B cell (primary cell): ENCODE results near the gene RAI14. TPM values are rescaled to one million over a fixed set of nuclear protein-coding genes. Genes with fewer than 3 reads are reported as not detected.

Experiments used
- ATAC-seq: fragments of 200-7000 bp; cut with Tn5 transposase; one replicate; pipeline ENCODE4 v1.10.0; 2021; ENCODE audit warnings: low read depth, mild to moderate bottlenecking, moderate number of reproducible peaks, moderate library complexity
- CTCF ChIA-PET: fragments of 350-600 bp; sonication (Branson Sonifier 250); formaldehyde crosslinking; loops from one replicate; lab custom pipeline; 2021; ENCODE audit warnings: antibody characterized with exemption, inconsistent platforms; lab: Charles Lee
- POLR2A ChIA-PET: fragments of 350-600 bp; sonication (Branson Sonifier 250); formaldehyde crosslinking; loops from one replicate; lab custom pipeline; 2021; ENCODE audit warnings: antibody characterized with exemption; lab: Charles Lee
- DNase-seq: peaks from one replicate; pipeline ENCODE4 v3.0.0; 2013
- H2AFZ ChIP-seq: 2 replicates; pipeline ENCODE4 v1.6.1; 2012; ENCODE audit warnings: mild to moderate bottlenecking, low read depth, low read length; ENCODE audit not compliant: insufficient read depth, poor library complexity, severe bottlenecking
- H3K27ac ChIP-seq, 2 donors: 1 replicate in 1 of 2; 2 replicates in 1 of 2; pipeline ENCODE4 v1.5.1; 2012 to 2013; ENCODE audit warnings: low read length in 2 of 2, mild to moderate bottlenecking in 2 of 2, moderate library complexity in 1 of 2
- H3K27me3 ChIP-seq, 4 experiments: fragments of 200-600 bp in 1 of 4; sonication (generic) in 1 of 4; replicated peaks in 1 of 4; 1 replicate in 2 of 4; 2 replicates in 2 of 4; pipeline versions ENCODE4 v1.6.1 to v1.7.0; 2013 to 2016; ENCODE audit warnings: low read length in 3 of 4, mild to moderate bottlenecking in 2 of 4, mixed read lengths in 1 of 4, moderate library complexity in 1 of 4; ENCODE audit not compliant: insufficient read depth in 4 of 4, control insufficient read depth in 3 of 4; ENCODE audit errors: control extremely low read depth in 1 of 4
- H3K36me3 ChIP-seq, 2 experiments: replicated peaks in 1 of 2; 1 replicate in 1 of 2; 2 replicates in 1 of 2; pipeline versions ENCODE4 v1.6.1 to v1.7.1; 2013; ENCODE audit warnings: low read length in 1 of 2; ENCODE audit not compliant: insufficient read depth in 2 of 2, control insufficient read depth in 1 of 2; ENCODE audit errors: control extremely low read depth in 1 of 2, extremely low read depth in 1 of 2
- H3K4me1 ChIP-seq, 2 donors: fragments of 200-600 bp in 1 of 2; sonication (generic) in 1 of 2; 1 replicate in 1 of 2; 2 replicates in 1 of 2; pipeline versions ENCODE4 v1.5.1 to v1.6.1; 2013 to 2017; ENCODE audit warnings: low read length in 2 of 2; ENCODE audit not compliant: control insufficient read depth in 2 of 2, insufficient read depth in 2 of 2
- H3K4me2 ChIP-seq: replicated peaks from 2 replicates; pipeline ENCODE3; 2012; ENCODE audit warnings: mild to moderate bottlenecking, low read depth, low read length; ENCODE audit not compliant: poor library complexity, severe bottlenecking
- H3K4me3 ChIP-seq, 5 experiments: fragments of 200-600 bp in 1 of 5; sonication (generic) in 1 of 5; 1 replicate in 3 of 5; 2 replicates in 2 of 5; pipeline versions ENCODE4 v1.5.1 to v1.7.0; 2011 to 2016; ENCODE audit warnings: low read length in 4 of 5, mild to moderate bottlenecking in 4 of 5, low read depth in 2 of 5, control low read depth in 1 of 5, moderate library complexity in 1 of 5; ENCODE audit not compliant: insufficient read depth in 1 of 5; ENCODE audit errors: control extremely low read depth in 1 of 5, extremely low read depth in 1 of 5
- H3K79me2 ChIP-seq: fragments of 200-600 bp; sonication (generic); one replicate; pipeline ENCODE4 v1.6.0; 2016; ENCODE audit warnings: low read length; ENCODE audit not compliant: control insufficient read depth, insufficient read depth
- H3K9ac ChIP-seq: fragments of 200-600 bp; sonication (generic); 2 replicates; pipeline ENCODE4 v1.6.1; 2017; ENCODE audit warnings: mild to moderate bottlenecking, low read length, moderate library complexity
- H3K9me3 ChIP-seq, 3 donors: one replicate each; pipeline versions ENCODE4 v1.6.1 to v1.7.1; 2013; ENCODE audit warnings: low read length in 2 of 3; ENCODE audit not compliant: control insufficient read depth in 2 of 3, insufficient read depth in 1 of 3; ENCODE audit errors: control extremely low read depth in 1 of 3
- H4K20me1 ChIP-seq: 2 replicates; pipeline ENCODE4 v1.6.0; 2012; ENCODE audit warnings: mild to moderate bottlenecking, low read length; ENCODE audit not compliant: insufficient read depth, control insufficient read depth, poor library complexity, severe bottlenecking
- H3K27ac Mint-ChIP-seq: one replicate; pipeline ENCODE4 v1.8.0; 2021; ENCODE audit warnings: mixed read lengths
- H3K27me3 Mint-ChIP-seq: one replicate; pipeline ENCODE4 v1.8.0; 2021; ENCODE audit warnings: mixed read lengths
- H3K4me1 Mint-ChIP-seq: one replicate; pipeline ENCODE4 v1.8.0; 2021; ENCODE audit warnings: mixed read lengths
- H3K4me3 Mint-ChIP-seq: one replicate; pipeline ENCODE4 v1.8.0; 2021; ENCODE audit warnings: mixed read lengths
- H3K9me3 Mint-ChIP-seq: one replicate; pipeline ENCODE4 v1.8.0; 2022; ENCODE audit warnings: mixed read lengths; ENCODE audit not compliant: insufficient read depth
- EZH2 ChIP-seq: IDR thresholded peaks from 2 replicates; pipeline ENCODE4 v1.6.1; 2012; ENCODE audit warnings: borderline replicate concordance, low read depth, mild to moderate bottlenecking, moderate library complexity, low read length; ENCODE audit not compliant: insufficient read depth, poor library complexity, severe bottlenecking
- intact Hi-C: fragments of 100-400 bp; cut with micrococcal nuclease; formaldehyde crosslinking; loops from one replicate; pipeline ENCODE4 v1.10.0; 2022
- polyA plus RNA-seq: library from polyadenylated mRNA; depleted of rRNA; stranded (reverse); fragments of >200 nt; gene quantifications from 2 replicates; pipeline ENCODE4 v1.2.3, GENCODE V29; 2012
- total RNA-seq, 2 donors: library from RNA; stranded (reverse); fragments of 120-200 nt in 1 of 2; gene quantifications; 1 replicate in 1 of 2; 2 replicates in 1 of 2; pipeline versions ENCODE4 v1.2.3 to v1.2.4, GENCODE V29; 2013 to 2022
- TF ChIP-seq, protein P1 (sequence below): fragments of 200-600 bp; IDR thresholded peaks from one replicate; pipeline ENCODE4 v1.8.0; 2022; ENCODE audit warnings: antibody characterized with exemption, mild to moderate bottlenecking

RAI14 gene
- total and polyA plus RNA-seq, 2 donors (not counting 1 experiment from before 2014, with no cell fraction given), result 0.55 to 1.9 TPM

DNA sequence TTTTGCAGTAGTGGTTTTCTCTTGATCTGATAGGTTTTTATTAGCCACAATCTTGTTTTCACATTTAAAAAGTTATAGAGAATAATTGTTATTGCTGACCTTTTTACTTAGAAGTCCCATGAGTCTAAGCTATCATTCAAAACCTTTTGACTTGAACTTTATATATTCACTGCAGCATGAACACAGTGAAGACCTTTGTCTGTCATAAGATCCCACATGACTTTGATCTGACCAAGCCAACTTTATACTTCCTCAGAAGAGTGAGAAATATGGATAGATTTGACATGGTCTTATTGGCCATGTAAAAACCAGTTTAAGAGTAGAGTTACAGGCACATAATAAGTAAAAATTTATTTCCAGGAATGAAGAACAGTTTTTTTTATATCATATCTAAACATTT is 225.1 kb downstream of the RAI14 start:
- peaks cover 8% of the 10 kb centered on the region for H3K27me3 Mint-ChIP-seq

More for the DNA sequence above, 225.1 kb downstream of the RAI14 start:
- Histone ChIP-seq H3K4me3 (no peak overlapping the region), H4K20me1 (no peaks in the 10 kb centered on the region), H3K36me3 (no peaks in the 10 kb centered on the region), H3K27me3 (no peaks in the 10 kb centered on the region), H3K79me2 (no peaks in the 10 kb centered on the region), H3K9ac (no peak overlapping the region), H3K9me3 (peaks cover 0 to 2% (median 0%) of the 10 kb centered on the region in 3 donors), H3K4me1 (no peaks in the 10 kb centered on the region), H3K4me2 (no peak overlapping the region), H3K27ac (no peak overlapping the region), H2AFZ (no peak overlapping the region)
- DNase-seq, result no peak
- ChIA-PET CTCF (no interaction called here), POLR2A (no interaction called here)
- Mint-ChIP-seq H3K4me1 (no peaks in the 10 kb centered on the region), H3K9me3 (peaks cover 4% of the 10 kb centered on the region), H3K4me3 (no peak overlapping the region), H3K27ac (no peak overlapping the region)
- no peak for ATAC-seq
- intact Hi-C loops, result no loop called here
- TF ChIP-seq, protein P1, sequence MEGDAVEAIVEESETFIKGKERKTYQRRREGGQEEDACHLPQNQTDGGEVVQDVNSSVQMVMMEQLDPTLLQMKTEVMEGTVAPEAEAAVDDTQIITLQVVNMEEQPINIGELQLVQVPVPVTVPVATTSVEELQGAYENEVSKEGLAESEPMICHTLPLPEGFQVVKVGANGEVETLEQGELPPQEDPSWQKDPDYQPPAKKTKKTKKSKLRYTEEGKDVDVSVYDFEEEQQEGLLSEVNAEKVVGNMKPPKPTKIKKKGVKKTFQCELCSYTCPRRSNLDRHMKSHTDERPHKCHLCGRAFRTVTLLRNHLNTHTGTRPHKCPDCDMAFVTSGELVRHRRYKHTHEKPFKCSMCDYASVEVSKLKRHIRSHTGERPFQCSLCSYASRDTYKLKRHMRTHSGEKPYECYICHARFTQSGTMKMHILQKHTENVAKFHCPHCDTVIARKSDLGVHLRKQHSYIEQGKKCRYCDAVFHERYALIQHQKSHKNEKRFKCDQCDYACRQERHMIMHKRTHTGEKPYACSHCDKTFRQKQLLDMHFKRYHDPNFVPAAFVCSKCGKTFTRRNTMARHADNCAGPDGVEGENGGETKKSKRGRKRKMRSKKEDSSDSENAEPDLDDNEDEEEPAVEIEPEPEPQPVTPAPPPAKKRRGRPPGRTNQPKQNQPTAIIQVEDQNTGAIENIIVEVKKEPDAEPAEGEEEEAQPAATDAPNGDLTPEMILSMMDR, result no peak
- TF ChIP-seq EZH2, result no peak

Other genes with a start within 250 kb of the RAI14 start
- gene TTC23L, start 182.8 kb downstream of the RAI14 start, total RNA-seq, result 0.15 and 1.4 TPM in 2 replicates
- gene TTC23L, start 182.8 kb downstream of the RAI14 start, polyA plus RNA-seq, result 0.03 and 0.04 TPM in 2 replicates